ENCODE data around the gene PRKD1.

- TF ChIP-seq, protein P1, sequence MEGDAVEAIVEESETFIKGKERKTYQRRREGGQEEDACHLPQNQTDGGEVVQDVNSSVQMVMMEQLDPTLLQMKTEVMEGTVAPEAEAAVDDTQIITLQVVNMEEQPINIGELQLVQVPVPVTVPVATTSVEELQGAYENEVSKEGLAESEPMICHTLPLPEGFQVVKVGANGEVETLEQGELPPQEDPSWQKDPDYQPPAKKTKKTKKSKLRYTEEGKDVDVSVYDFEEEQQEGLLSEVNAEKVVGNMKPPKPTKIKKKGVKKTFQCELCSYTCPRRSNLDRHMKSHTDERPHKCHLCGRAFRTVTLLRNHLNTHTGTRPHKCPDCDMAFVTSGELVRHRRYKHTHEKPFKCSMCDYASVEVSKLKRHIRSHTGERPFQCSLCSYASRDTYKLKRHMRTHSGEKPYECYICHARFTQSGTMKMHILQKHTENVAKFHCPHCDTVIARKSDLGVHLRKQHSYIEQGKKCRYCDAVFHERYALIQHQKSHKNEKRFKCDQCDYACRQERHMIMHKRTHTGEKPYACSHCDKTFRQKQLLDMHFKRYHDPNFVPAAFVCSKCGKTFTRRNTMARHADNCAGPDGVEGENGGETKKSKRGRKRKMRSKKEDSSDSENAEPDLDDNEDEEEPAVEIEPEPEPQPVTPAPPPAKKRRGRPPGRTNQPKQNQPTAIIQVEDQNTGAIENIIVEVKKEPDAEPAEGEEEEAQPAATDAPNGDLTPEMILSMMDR (IDR thresholded peaks at IDR 0.05; ENCODE audit: poor library complexity) = peak; percentile 61
- TF ChIP-seq EZH2phosphoT487 (IDR thresholded peaks at IDR 0.05; ENCODE audit: low read depth, severe bottlenecking, unreplicated experiment) (no peak), EZH2 (IDR thresholded peaks at IDR 0.05; ENCODE audit: borderline replicate concordance) (no peak)
Measured at GRCh38 chr14:29536886-29537511, 390.6 kb downstream of the PRKD1 start.

Data from hepatocyte (in vitro differentiated cells).